Measurements from ENCODE around the gene LTB4R2.

LTB4R2 gene

DNA sequence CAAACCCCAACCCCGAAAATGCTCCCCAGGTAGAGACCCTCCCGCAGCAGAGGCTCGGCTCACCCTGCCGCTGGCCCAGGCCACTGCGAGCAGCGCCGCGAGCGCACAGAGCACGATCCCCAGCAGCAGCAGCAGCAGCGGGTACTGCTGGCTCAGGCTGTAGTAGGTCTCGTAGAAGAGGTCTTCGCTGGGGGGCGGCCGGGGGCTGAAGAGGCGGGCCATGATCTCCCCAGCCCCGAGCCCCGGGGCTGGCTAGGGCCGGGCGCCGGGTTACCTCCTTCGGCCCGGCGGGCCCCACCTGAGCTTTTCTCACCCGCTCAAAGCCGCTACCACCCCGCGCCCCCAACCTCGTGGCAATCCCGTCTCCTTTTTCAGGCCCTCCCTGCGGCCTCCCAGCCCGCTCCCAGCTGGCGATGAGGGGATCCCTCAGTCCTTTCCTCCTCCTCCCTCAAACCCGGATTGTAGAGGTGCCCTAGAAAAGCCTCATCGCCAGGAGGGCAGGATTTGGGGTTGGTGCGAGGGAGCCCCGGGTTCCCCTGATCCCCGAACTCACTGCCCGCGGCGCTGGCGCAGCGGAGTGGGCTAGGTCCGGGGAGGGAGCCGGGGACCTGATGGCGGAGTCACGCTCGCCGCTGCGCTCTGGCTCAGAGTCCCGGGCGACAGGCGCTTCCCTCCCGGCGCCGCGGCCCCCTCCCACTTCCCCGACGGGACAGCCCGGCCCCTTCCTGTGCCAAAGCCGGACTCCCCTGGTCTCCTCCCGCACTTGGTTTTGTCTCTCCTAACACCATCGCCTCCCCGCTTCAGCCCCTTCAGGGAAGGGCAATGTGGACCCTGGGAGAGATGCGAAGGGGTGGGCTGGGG, 24.7 kb downstream of the LTB4R2 start, which contains the start of gene ADCY4 (continued):
- TF ChIP-seq ZNF580 (tag by site-specific recombination; IDR thresholded peaks at IDR 0.05) (no peak), ZNF114 (tag by site-specific recombination; IDR thresholded peaks at IDR 0.05) (no peak)
- TF ChIP-seq, protein P1, sequence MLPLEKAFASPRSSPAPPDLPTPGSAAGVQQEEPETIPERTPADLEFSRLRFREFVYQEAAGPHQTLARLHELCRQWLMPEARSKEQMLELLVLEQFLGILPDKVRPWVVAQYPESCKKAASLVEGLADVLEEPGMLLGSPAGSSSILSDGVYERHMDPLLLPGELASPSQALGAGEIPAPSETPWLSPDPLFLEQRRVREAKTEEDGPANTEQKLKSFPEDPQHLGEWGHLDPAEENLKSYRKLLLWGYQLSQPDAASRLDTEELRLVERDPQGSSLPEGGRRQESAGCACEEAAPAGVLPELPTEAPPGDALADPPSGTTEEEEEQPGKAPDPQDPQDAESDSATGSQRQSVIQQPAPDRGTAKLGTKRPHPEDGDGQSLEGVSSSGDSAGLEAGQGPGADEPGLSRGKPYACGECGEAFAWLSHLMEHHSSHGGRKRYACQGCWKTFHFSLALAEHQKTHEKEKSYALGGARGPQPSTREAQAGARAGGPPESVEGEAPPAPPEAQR (tag by site-specific recombination; IDR thresholded peaks at IDR 0.05), result no peak

DNA sequence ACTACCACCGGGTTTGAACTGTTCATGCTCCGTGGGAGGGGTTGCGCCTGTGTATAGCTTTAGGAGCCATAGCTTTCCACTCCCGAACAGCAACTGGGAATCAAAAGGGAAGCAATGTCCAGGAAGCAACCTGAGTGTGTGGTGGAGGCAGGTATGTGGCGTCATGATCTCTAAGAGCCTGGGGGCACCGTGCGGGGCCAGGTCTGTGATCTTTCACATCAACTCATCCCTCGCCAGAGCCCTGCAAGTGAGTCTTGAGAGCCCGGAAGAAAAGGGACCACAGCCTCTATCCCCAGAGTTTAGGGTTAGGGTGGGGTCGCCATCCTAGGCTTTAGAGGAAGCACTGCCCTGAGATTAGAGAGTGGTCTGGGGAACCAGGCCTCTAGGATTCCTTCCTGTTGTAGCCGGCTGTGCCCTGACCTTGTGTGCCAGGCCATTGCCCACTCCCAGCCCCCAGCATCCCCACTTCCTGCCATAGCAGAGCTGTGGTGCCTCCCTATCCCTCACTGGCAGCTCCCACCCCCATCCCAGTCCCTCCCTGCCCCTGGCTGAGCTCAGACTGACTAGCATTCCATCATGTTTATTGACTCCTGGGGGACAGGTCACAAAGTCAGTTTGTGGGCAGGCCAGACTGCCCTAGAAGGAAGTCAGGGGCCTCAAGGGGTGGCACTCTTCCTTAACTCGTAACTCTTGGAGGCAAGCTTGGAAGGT, 25.7 kb downstream of the LTB4R2 start:
- Histone ChIP-seq H3K36me3 (ENCODE audit: control insufficient read depth in 2 of 2, insufficient read depth in 1 of 2, low read length in 2 of 2) (no peaks in the 10 kb centered on the region), H3K4me3 (ENCODE audit: low read depth, low read length) (no peak overlapping the region), H3K4me1 (ENCODE audit: control insufficient read depth, insufficient read depth, low read length) (peaks cover 4% of the 10 kb centered on the region; the same call in 1 of the 2 replicates), H3K27ac (ENCODE audit: extremely low read depth, low read depth, low read length) (no peak overlapping the region), H3K9me3 (ENCODE audit: control insufficient read depth, insufficient read depth, low read depth, low read length) (no peaks in the 10 kb centered on the region)
- TF ChIP-seq, protein P2, sequence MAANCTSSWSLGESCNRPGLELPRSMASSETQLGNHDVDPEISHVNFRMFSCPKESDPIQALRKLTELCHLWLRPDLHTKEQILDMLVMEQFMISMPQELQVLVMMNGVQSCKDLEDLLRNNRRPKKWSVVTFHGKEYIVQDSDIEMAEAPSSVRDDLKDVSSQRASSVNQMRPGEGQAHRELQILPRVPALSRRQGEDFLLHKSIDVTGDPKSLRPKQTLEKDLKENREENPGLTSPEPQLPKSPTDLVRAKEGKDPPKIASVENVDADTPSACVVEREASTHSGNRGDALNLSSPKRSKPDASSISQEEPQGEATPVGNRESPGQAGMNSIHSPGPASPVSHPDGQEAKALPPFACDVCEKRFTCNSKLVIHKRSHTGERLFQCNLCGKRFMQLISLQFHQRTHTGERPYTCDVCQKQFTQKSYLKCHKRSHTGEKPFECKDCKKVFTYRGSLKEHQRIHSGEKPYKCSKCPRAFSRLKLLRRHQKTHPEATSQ (tag by site-specific recombination; IDR thresholded peaks at IDR 0.05), result no peak
- TF ChIP-seq ZNF37A (tag by site-specific recombination; IDR thresholded peaks at IDR 0.05), result no peak
- TF ChIP-seq KLF10 (tag by site-specific recombination; IDR thresholded peaks at IDR 0.05), result no peak
- TF ChIP-seq FEZF1 (tag by site-specific recombination; IDR thresholded peaks at IDR 0.05), result no peak
- TF ChIP-seq ZSCAN16 (tag by site-specific recombination; IDR thresholded peaks at IDR 0.05), result no peak
- no peak for TF ChIP-seq TCF7L2 (IDR thresholded peaks at IDR 0.05; ENCODE audit: borderline replicate concordance, low read depth, low read length)
- TF ChIP-seq, protein P3, sequence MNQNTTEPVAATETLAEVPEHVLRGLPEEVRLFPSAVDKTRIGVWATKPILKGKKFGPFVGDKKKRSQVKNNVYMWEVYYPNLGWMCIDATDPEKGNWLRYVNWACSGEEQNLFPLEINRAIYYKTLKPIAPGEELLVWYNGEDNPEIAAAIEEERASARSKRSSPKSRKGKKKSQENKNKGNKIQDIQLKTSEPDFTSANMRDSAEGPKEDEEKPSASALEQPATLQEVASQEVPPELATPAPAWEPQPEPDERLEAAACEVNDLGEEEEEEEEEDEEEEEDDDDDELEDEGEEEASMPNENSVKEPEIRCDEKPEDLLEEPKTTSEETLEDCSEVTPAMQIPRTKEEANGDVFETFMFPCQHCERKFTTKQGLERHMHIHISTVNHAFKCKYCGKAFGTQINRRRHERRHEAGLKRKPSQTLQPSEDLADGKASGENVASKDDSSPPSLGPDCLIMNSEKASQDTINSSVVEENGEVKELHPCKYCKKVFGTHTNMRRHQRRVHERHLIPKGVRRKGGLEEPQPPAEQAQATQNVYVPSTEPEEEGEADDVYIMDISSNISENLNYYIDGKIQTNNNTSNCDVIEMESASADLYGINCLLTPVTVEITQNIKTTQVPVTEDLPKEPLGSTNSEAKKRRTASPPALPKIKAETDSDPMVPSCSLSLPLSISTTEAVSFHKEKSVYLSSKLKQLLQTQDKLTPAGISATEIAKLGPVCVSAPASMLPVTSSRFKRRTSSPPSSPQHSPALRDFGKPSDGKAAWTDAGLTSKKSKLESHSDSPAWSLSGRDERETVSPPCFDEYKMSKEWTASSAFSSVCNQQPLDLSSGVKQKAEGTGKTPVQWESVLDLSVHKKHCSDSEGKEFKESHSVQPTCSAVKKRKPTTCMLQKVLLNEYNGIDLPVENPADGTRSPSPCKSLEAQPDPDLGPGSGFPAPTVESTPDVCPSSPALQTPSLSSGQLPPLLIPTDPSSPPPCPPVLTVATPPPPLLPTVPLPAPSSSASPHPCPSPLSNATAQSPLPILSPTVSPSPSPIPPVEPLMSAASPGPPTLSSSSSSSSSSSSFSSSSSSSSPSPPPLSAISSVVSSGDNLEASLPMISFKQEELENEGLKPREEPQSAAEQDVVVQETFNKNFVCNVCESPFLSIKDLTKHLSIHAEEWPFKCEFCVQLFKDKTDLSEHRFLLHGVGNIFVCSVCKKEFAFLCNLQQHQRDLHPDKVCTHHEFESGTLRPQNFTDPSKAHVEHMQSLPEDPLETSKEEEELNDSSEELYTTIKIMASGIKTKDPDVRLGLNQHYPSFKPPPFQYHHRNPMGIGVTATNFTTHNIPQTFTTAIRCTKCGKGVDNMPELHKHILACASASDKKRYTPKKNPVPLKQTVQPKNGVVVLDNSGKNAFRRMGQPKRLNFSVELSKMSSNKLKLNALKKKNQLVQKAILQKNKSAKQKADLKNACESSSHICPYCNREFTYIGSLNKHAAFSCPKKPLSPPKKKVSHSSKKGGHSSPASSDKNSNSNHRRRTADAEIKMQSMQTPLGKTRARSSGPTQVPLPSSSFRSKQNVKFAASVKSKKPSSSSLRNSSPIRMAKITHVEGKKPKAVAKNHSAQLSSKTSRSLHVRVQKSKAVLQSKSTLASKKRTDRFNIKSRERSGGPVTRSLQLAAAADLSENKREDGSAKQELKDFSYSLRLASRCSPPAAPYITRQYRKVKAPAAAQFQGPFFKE (tag by site-specific recombination; IDR thresholded peaks at IDR 0.05; ENCODE audit: borderline replicate concordance), result no peak
- ChIA-PET CTCF (interaction anchor here (0.5 to 16.9 kb wide), 11 partner anchors 17 to 817 kb away, joined by 3 to 468 read pairs (median 3); partner anchors contain the start of genes CBLN3 and KHNYN), POLR2A (interaction anchor here (1.5 kb wide), 1 partner anchor 96 kb away, joined by 8 read pairs; no protein-coding TSS in a partner anchor)
